GM19239 (cell line): Measurements from ENCODE around the gene IRAK4.
"Not testable (repeated sequence)": the region's sequence is repeated elsewhere in the genome, so short reads cannot be mapped to it uniquely, and the experiment has no call there.

ENCODE experiments used
- DNase-seq: peaks from one replicate; pipeline ENCODE4 v3.0.0; 2011; ENCODE audit warnings: low spot score; ENCODE audit not compliant: insufficient read length
- FAIRE-seq: peaks from 2 replicates; lab custom pipeline; 2011; peaks lifted over from hg19 to GRCh38; lab: Jason Lieb, UNC

IRAK4 gene

GRCh38 chr12:43758728-43759563 is at the start of gene IRAK4, which contains the start of gene PUS7L:
Gene IRAK4, plus strand, starts transcription at chr12:43758951. Its CDS starts 9,161 bp downstream, at chr12:43768112.
Gene PUS7L, minus strand, starts transcription at chr12:43758790. Its CDS starts 3,545 bp downstream, at chr12:43755245.
- DNase-seq (peak; percentile 69), FAIRE-seq (peak; percentile 96)

DNA sequence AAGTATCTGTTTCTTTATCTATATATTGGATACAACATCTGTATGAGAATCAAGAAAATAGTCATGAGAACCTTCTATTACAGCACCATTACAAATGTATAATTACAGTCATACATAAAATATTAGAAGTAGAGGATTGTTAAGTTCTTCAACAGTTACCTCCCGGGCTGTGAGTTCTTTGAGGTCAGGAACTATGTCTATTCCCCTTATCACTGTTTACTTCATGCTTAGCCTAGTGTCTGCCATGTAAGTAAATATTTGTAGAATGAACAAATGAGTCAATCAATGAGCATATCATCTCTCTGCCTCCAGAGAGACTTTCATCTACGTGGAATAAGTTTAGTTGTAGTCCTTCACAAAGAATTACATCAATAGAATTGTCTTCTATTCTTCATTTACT is 47.4 kb upstream of the IRAK4 start:
- DNase-seq (no peak), FAIRE-seq (no peak)

DNA sequence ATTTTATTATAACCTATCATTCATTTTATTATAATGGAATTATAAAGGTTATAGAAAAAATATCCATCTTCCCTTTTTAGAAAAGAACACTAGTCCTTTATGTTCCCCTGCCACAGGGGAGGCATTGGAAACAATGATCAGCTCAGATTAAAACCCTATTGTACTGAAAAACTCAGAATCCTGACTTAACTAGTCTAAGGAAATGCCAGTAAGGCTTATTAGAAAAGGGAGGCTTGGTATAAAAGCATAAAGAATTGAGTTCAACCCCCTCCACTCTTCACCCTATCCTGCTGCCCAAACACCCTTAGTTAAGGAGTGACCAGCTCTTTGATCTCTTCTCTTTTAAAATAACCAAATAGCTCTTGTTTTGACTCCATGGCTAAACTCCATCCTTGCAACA is 36.1 kb upstream of the IRAK4 start:
- no peak for DNase-seq
- no peak for FAIRE-seq

- no peak for FAIRE-seq
- no peak for DNase-seq
These were observed 35.6 kb upstream of the IRAK4 start for GRCh38 chr12:43723134-43723533.

DNA sequence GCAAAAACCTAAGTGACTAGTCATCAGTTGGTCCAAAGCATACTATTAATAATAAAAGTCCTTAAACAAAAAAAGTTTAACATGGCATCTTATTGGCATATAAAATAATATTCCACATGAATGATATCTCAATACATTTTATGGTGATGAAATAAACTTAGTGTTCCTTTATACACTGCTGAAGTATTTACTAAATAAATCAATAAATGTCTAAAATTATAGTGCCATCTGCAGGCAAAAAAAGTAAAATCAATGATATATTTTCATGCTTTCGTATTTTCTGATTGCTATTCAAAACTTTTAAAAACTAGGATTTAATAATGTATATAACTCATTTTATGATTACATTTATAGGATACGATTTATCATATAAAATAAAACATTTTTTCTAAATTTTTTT is 30.6 kb upstream of the IRAK4 start:
- FAIRE-seq (no peak), DNase-seq (no peak)

DNA sequence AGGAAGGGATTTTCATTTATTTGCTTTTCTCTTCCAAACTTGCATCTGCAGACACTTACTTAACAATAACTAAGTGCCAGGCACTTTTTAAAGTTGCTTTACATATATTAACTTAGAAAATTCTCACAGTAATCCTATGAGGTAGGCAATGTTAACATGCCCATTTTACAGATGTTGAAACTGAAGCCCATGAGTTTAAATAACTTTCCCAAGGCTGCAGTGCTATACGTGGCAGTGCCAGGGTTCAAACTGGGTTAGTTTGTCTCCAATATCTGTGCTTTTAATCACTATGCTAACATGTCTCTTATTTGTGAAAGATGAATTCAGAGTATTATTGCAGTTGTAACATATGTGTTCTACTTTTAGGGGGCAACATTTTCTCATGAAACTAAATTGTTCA is 30.1 kb upstream of the IRAK4 start:
- FAIRE-seq (no peak), DNase-seq (no peak)

DNA sequence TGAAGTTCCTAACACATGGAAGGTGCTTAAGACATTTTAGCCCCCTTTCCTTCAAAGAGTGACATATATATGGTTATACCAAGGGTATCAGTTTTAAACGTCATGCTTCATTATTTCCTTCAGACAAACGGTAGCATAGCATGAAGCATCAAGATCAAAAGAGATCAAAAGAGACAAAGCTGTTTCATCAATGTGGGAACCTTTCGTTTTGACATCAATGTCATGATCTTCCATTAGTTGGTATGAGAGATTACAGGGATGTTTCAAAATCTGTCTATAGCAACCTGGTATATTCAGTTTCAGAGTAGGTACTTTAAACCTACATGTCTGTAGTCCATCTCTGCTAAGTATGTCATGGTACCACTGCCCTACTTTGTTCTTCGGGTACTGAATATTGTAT is 28.5 kb upstream of the IRAK4 start:
- no peak for FAIRE-seq
- no peak for DNase-seq

DNA sequence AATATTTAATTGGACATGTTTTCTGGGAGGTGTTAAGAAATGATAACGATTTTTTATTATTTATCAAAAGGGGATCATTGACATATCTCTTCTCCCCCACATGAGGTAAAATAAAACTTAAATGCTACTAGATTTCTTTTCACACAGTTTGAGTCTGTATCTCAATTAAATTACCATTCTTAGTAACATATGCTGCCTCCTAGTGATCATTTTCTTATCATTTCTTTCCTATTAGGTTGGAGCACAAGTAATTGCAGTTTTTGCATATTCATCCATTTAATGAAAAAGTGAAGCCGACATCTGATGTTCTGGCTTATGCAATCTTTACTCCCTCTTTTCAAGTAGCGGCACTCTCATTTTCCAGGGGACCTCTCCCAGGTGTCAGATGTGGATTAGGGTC is 25.1 kb upstream of the IRAK4 start:
- DNase-seq, result no peak
- FAIRE-seq, result peak; percentile 45

DNA sequence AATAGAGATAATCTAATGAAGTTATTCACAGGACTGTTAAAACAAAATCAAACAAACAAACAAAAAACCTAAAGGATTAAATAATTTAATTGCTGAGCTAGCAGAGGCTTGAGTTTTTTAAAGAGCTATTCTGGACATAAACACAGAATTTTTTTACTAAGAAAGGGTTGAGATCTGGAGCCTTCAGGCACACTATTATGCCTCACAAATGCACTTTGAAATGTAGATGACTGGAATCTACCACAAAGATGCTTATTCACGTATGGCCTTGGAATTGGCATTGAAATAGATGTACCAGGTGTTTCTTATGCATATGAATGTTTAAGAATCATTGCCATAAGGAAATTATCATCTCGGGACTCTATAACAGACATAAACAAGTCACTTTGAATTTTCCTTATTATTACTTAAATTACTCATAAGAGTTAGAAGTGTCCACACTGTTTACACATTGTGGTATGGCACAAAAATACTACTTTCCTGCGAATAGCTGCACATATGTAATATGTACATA is 21.8 kb upstream of the IRAK4 start:
- DNase-seq (no peak), FAIRE-seq (no peak)

GRCh38 chr12:43737646-43738045 is 21.1 kb upstream of the IRAK4 start:
- FAIRE-seq, result no peak
- DNase-seq, result no peak

DNA sequence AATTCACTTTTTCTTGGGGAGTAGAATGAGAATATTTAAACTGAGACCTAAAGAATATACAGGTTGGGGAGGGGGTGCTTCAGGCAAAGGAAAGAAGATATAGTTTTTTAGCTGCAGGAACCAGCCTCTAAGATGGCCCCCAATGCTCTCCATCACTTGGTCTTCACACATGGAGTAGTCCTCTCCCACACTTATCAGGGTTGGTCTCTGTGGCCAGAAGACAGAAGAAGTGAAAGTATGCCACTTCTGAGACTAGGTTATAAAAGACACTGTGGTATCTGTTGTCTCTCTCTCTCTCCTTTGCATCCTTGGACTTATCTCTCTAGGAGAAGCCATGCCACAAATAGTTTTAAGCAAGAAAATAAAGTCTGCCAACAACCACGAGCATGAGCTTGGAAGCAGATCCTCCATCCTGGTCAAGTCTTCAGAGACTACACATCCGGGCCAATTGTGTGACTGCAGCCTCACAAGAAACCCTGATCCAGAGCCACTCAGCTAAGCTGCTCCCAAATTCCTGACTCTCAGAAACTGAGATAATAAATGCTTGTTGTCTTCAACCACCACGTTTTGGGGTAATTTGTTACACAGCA is 18.1 kb upstream of the IRAK4 start:
- DNase-seq (no peak), FAIRE-seq (no peak)

DNA sequence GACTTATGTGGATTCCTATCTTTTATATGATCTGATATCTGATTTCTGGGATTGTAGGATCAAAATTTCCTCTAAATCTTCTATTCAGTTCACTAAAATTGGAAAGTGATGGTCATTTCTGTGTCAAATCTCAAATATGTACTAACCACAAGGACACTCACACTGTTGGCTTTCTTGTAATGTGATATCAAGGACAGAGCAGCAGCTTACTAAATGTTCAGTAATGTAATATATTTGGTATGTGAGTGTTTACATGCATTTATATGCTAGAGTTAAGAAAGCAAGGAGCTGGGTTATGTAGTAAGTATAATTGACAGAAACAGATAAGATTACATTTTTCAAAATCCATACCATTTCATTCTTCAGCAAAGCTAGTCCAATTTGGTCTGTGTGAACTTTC is 16.6 kb upstream of the IRAK4 start:
- FAIRE-seq, result no peak
- no peak for DNase-seq

DNA sequence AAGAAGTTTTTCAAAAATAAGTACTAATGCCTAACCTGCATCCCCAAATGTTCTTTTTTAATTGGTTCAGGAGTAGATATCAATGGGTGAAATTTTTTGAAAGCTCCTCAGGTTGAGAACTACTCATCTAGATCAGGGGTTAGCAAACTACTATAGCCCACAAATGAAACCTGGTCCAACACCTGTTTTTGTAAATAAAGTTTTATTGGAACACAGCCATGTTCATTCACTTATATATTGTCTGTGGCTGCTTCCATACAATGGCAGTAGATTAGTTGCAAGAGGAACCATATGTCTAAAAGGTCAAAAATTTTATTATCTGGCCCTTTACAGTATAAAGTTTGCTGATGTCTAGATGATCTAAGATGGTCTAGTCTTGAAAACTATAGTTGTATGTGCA is 13.9 kb upstream of the IRAK4 start:
- FAIRE-seq, result no peak

GRCh38 chr12:43749016-43749415 is 9.7 kb upstream of the IRAK4 start:
- DNase-seq (no peak), FAIRE-seq (no peak)

More for the DNA sequence above, 13.9 kb upstream of the IRAK4 start:
- DNase-seq, result no peak

GRCh38 chr12:43750814-43751213 is 7.9 kb upstream of the IRAK4 start:
- DNase-seq, result no peak
- FAIRE-seq, result no peak

DNA sequence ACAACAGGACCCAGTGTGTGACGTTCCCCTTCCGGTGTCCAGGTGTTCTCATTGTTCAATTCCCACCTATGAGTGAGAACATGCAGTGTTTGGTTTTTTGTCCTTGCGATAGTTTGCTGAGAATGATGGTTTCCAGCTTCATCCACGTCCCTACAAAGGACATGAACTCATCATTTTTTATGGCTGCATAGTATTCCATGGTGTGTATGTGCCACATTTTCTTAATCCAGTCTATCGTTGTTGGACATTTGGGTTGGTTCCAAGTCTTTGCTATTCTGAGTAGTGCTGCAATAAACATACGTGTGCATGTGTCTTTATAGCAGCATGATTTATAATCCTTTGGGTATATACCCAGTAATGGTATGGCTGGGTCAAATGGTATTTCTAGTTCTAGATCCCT is 7.4 kb upstream of the IRAK4 start:
- DNase-seq, FAIRE-seq: not testable (repeated sequence)

- DNase-seq, result no peak
- FAIRE-seq, result no peak
These were observed 4.7 kb upstream of the IRAK4 start for GRCh38 chr12:43754015-43754414.

GRCh38 chr12:43758247-43758727 is 464 bp upstream of the IRAK4 start:
- FAIRE-seq, result no peak
- no peak for DNase-seq

GRCh38 chr12:43760396-43760795 is 1.6 kb downstream of the IRAK4 start:
- peak; percentile 48 for FAIRE-seq
- DNase-seq, result no peak

- FAIRE-seq, result no peak
- DNase-seq, result no peak
These were observed 2.7 kb downstream of the IRAK4 start for GRCh38 chr12:43761500-43761899.

DNA sequence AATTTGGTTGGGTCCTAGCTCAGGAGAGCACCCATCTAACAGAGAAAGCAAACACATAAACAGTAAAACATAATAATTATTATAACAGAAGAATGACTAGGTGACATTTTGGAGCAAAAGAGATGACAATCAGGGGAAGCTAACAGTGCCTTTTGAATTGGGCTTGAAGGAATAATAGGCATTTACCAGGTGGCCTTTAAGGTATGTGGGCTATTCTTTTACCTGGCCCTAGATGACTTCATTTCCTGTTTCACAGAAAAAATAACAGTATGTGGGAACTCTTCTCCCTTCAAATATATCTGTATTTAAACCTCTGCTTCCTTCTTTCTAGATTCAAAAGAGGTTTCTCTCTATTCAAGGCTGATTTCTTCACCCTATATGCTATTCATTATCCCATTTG is 3.8 kb downstream of the IRAK4 start:
- FAIRE-seq, result peak; percentile 35

More for the DNA sequence above, 3.8 kb downstream of the IRAK4 start:
- no peak for DNase-seq
